Brain microvascular endothelial cell (primary cell): ENCODE results near the gene CEP192.

ENCODE experiments used
- DNase-seq: peaks from one replicate; pipeline ENCODE4 v3.0.0-alpha.2; 2020
- H3K27ac ChIP-seq: fragments of 250-450 bp; sonication (Bioruptor Pico); 2 replicates; pipeline ENCODE4 v1.5.1; 2020; ENCODE audit warnings: mild to moderate bottlenecking, moderate library complexity
- H3K27me3 ChIP-seq: fragments of 250-450 bp; sonication (Bioruptor Pico); replicated peaks from 2 replicates; pipeline ENCODE4 v1.5.1; 2020; ENCODE audit warnings: mild to moderate bottlenecking
- H3K36me3 ChIP-seq: fragments of 250-450 bp; sonication (Bioruptor Pico); replicated peaks from 2 replicates; pipeline ENCODE4 v1.5.1; 2020; ENCODE audit warnings: mild to moderate bottlenecking
- H3K4me3 ChIP-seq: 2 replicates; pipeline ENCODE4 v1.5.1; 2011; ENCODE audit warnings: low read depth, mild to moderate bottlenecking, control low read depth, low read length, moderate library complexity
- in situ Hi-C: cut with HindIII; loops from 2 replicates; pipeline ENCODE4 v1.10.0; 2017; ENCODE audit warnings: low sequenced_read_pairs, low pct_ligation_motif_present
- TF ChIP-seq, protein P1 (sequence below): IDR thresholded peaks from 2 replicates; pipeline ENCODE4 v1.5.1; 2011; ENCODE audit warnings: low read depth, mild to moderate bottlenecking, moderate library complexity, low read length, control low read depth, inconsistent platforms; ENCODE audit errors: missing control alignments

CEP192 gene, protein sequence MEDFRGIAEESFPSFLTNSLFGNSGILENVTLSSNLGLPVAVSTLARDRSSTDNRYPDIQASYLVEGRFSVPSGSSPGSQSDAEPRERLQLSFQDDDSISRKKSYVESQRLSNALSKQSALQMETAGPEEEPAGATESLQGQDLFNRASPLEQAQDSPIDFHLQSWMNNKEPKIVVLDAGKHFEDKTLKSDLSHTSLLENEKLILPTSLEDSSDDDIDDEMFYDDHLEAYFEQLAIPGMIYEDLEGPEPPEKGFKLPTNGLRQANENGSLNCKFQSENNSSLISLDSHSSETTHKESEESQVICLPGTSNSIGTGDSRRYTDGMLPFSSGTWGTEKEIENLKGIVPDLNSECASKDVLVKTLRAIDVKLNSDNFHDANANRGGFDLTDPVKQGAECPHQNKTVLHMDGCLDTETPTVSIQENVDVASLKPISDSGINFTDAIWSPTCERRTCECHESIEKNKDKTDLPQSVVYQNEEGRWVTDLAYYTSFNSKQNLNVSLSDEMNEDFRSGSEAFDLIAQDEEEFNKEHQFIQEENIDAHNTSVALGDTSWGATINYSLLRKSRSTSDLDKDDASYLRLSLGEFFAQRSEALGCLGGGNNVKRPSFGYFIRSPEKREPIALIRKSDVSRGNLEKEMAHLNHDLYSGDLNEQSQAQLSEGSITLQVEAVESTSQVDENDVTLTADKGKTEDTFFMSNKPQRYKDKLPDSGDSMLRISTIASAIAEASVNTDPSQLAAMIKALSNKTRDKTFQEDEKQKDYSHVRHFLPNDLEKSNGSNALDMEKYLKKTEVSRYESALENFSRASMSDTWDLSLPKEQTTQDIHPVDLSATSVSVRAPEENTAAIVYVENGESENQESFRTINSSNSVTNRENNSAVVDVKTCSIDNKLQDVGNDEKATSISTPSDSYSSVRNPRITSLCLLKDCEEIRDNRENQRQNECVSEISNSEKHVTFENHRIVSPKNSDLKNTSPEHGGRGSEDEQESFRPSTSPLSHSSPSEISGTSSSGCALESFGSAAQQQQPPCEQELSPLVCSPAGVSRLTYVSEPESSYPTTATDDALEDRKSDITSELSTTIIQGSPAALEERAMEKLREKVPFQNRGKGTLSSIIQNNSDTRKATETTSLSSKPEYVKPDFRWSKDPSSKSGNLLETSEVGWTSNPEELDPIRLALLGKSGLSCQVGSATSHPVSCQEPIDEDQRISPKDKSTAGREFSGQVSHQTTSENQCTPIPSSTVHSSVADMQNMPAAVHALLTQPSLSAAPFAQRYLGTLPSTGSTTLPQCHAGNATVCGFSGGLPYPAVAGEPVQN (N-terminal part only)

DNA sequence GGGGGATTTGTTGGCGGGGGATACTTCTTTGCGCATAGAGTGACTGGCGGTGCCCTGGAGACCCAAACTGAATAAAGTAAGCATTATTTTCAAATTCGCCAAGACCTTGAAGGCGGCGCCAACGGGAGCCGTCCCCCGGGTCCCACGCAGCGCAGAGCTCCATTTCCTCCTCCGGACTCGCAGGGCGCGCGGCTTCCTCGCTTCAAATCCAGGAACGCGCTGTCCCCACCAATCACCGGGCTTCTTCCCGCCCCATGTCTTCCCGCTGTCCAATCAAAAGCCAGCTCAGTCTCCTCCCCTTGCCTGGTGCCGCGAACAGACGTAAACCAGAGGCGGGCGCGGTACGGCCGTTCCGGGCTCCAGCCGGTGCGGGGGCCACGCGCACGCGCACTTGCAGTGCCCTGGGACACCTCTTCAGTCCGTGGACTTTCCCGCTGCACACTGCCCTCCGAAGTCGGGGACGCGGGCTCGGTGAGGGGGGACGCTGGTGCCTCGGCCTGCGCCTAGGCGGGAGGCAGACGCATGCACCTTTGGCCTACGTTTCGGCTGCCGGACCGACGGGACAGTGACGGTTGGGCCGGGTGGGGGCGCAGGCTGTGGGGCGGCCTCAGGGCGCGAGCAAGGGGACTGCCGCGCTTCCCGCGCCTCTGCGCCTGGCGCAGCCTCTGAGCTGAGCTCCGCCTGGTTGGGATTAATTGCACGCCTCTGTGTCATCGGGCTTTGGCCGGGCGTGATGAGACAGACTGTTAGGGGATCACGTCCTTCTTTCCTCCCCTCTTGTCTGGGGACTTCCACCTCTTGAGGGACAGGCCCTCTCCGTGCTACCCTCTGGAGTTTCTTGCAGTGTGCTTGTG, at the start of gene CEP192:
Gene CEP192 (plus strand): TSS at position 396 of the 854 bp plus-strand sequence. CDS start 8,063 bp downstream, outside the sequence.
- in situ Hi-C loops = no loop called here
- Histone ChIP-seq H3K4me3 (peak within 1 kb of the TSS; percentile 78), H3K27me3 (no peaks in the 10 kb centered on the region), H3K27ac (peak within 1 kb of the TSS; percentile 83), H3K36me3 (no peaks in the 10 kb centered on the region)
- TF ChIP-seq, protein P1, sequence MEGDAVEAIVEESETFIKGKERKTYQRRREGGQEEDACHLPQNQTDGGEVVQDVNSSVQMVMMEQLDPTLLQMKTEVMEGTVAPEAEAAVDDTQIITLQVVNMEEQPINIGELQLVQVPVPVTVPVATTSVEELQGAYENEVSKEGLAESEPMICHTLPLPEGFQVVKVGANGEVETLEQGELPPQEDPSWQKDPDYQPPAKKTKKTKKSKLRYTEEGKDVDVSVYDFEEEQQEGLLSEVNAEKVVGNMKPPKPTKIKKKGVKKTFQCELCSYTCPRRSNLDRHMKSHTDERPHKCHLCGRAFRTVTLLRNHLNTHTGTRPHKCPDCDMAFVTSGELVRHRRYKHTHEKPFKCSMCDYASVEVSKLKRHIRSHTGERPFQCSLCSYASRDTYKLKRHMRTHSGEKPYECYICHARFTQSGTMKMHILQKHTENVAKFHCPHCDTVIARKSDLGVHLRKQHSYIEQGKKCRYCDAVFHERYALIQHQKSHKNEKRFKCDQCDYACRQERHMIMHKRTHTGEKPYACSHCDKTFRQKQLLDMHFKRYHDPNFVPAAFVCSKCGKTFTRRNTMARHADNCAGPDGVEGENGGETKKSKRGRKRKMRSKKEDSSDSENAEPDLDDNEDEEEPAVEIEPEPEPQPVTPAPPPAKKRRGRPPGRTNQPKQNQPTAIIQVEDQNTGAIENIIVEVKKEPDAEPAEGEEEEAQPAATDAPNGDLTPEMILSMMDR = no peak
- peak; percentile 98 for DNase-seq

DNA sequence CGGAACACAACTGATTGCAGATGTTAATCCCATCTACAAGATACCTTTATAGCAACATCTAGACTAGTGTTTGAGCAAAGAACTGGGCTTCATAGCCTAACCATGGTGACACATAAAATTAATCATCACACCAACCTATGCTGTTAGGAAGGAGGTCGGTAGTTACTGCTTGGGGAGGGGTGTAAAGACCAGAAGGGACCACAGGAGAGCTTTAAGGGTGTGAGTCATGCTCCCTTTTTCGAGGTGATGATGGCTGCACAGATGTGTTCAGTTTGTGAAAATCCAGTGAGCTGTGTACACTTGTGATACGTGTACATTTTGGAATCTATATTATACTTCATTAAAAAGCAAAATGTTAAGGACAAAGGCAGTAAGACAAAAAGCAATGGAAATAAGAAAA, 47.9 kb upstream of the CEP192 start:
- no peak overlapping the region for H3K27ac ChIP-seq

DNA sequence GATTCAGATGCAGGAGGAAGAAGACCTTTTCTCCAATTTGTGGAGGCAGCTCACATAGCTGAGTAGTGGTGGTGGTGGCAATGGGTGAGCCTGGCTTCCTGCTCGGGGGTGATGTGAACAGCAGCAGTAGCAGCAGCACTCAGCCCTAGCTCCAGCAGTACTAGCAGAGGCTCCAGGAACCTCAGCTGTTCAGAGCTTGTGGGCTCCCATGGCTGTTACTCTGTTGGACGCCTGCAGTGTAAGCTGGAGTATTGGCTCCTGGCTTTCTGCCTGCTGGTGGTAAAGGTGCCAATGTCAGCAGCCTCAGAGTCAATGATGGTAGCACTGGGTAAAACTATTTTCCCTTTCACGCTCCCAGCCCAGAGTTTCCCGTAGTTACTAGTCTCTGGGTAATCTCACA, 46.5 kb upstream of the CEP192 start:
- Histone ChIP-seq H3K4me3 (no peak overlapping the region), H3K27ac (no peak overlapping the region), H3K27me3 (no peaks in the 10 kb centered on the region), H3K36me3 (no peaks in the 10 kb centered on the region)
- peak; percentile 9 for DNase-seq
- in situ Hi-C loops = no loop called here
- TF ChIP-seq, protein P1 = no peak

More for the DNA sequence above, 47.9 kb upstream of the CEP192 start:
- in situ Hi-C loops = no loop called here
- Histone ChIP-seq H3K36me3 (no peaks in the 10 kb centered on the region), H3K27me3 (no peaks in the 10 kb centered on the region), H3K4me3 (no peak overlapping the region)
- TF ChIP-seq, protein P1 = no peak
- DNase-seq = no peak

DNA sequence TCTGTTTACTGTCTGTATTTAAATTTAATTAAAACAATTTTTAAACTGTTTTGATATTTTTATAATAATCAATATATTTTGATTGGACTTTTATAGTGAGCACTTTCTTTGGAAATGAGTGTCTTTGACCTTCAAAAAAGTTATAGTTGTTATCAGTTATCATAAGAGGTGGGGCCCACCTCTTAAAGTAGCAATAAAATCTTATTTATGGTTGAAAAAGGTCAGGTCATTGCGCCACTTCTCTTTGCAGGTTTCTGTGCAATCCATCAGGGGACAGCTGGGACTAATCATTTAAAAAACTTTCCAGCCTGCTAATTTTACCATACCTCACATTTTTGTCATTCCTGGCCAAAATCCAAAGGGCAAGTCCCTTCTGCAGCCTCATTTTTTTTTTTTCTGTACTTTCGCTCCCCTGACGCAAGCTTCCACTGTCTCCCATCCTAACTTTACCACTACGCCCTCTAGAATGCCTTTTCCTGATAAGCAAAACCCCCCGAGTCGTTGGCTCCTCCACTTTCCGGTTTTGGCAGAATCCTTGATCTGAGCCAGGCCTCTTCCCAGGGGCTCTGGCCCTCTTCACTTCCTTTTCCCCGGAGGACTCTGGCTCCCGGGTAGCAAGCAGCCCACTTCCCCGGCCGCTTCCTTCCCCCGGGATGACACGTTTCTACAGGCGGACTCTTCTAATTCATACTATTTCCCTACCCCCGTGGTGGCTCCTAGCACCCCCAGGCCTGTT, 44.4 kb upstream of the CEP192 start:
- Histone ChIP-seq H3K36me3 (no peaks in the 10 kb centered on the region), H3K4me3 (peak overlapping the region; percentile 82), H3K27me3 (no peaks in the 10 kb centered on the region), H3K27ac (peak overlapping the region; percentile 97)
- TF ChIP-seq, protein P1 = no peak
- DNase-seq = peak; percentile 72
- in situ Hi-C loops = no loop called here
